ENCODE measurements around the gene GNG12.

GRCh38 chr1:67715819-67716218 lies 117.4 kb downstream of the GNG12 start:
- TF ChIP-seq CTCF (IDR thresholded peaks at IDR 0.05; ENCODE audit: low read depth, low read length) (no peak), POLR2A (IDR thresholded peaks at IDR 0.05; ENCODE audit: extremely low read depth, insufficient read length) (no peak), MYC (IDR thresholded peaks at IDR 0.05; ENCODE audit: low read depth, low read length) (no peak), MAX (IDR thresholded peaks at IDR 0.05; ENCODE audit: low read depth, low read length) (no peak)

Data from NB4 (cell line).